SK-N-MC (cell line): ENCODE results near the gene TGFBRAP1.

Experiments used
- EZH2 ChIP-seq: fragments of 200-600 bp; sonication (generic); IDR thresholded peaks from one replicate; pipeline ENCODE4 v1.6.1; 2017; ENCODE audit warnings: antibody characterized with exemption
- FOXP2 ChIP-seq: optimal IDR thresholded peaks from 2 replicates; pipeline ENCODE3; 2011; ENCODE audit warnings: mild to moderate bottlenecking, moderate library complexity; ENCODE audit not compliant: insufficient read depth; ENCODE audit errors: extremely low read length, control extremely low read depth
- POLR2AphosphoS5 ChIP-seq: IDR thresholded peaks from 2 replicates; pipeline ENCODE4 v1.6.1; 2012; ENCODE audit warnings: mild to moderate bottlenecking, low read depth, low read length, borderline replicate concordance

- no peak for TF ChIP-seq FOXP2
- no peak for TF ChIP-seq POLR2AphosphoS5
- no peak for TF ChIP-seq EZH2
Measured at GRCh38 chr2:105329197-105329554, 359 bp downstream of the TGFBRAP1 start.
